ENCODE data around the gene COQ10A. TPM values are rescaled to one million over a fixed set of nuclear protein-coding genes. Genes with fewer than 3 reads are reported as not detected.

COQ10A gene
- polyA plus RNA-seq, 12 donors: 13.5 to 32.5 (median 17.4) TPM; not detected in 1

DNA sequence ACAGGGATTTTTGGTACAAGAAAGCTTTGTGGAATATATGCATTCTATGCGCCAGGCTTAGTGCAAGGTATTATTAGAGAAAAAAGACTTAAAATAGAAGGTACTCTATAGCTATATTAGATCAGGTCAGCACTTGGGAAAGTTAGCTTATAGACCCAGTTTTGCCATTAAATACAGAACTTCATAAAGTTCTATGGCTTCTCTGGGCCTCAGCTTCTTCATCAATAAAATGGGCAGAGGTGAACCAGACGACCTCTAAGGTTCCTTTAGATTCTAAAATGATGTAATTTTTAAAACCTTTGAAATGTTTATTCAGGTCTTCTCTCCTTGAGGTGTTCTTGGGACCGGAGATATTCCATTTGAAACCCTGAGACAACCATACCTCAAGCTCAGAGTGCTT lies 42.0 kb downstream of the COQ10A start:
- no peak for DNase-seq

DNA sequence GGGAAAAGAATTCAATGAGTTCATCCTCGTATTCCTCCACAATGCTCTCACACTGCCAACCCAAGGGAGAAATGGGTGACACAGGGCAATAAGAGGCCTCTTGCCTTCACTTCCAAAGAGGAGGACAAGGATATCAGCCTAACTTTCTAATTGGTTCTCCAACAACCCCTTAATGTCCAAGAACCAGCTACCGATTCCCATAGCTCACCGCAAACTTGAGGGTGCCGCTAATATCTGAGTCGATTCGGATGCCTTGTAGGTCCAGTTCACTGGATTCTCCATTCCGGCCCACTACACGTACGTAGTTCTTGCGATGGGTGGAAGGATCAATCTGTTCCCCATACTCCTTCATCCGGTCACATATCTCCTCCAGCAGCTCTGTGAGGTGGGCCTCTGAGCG lies 44.3 kb downstream of the COQ10A start:
- DNase-seq: no peak

DNA sequence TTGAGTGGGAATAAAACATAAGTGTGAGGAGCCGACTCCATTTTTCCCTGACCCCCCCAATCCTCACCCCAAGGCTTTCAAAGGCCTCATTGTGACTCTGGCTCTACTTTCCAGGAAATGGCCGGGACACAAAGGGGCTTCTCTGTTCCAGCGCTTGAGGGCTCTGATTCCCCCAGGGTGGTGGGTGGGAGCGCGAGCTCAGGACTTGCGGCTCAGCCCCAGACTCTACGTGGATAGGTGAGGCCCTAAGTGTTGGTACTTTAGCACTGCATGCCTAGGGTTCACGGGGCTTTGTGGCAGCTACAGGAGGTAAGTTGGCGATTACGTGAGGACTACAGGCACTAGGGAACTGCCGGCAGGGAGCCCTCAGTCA lies 48.5 kb downstream of the COQ10A start:
- DNase-seq: no peak

- DNase-seq: peak; percentile 96
These were observed 49.1 kb downstream of the COQ10A start, which contains the start of gene CNPY2 for GRCh38 chr12:56315622-56316473. Gene CNPY2, minus strand, starts transcription at chr12:56315988. Its CDS starts 771 bp downstream, at chr12:56315217.

DNA sequence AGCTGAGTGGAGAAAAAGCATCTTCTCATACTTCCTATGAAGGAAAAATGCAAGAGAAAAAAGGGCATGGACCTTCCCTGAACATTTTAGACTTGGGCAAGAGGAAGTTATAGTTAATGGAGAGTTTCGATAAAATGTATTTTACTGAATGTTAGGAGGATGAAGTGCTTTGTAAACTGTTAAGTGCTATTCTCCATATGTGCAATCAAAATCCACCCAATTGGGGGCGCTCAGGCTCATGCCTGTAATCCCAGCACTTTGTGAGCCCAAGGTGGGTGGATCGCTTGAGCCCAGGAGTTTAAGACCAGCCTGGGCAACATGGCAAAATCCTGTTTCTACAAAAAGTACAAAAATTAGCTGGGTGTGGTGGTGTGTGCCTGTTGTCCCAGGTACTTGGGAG lies 50.9 kb downstream of the COQ10A start:
- DNase-seq: no peak

Other genes starting within 250 kb of the COQ10A start
- gene IKZF4, start 245.9 kb upstream of the COQ10A start, polyA plus RNA-seq (ENCODE audit: insufficient read length in 12 of 12): 10 to 100 TPM in 2 of 12 donors, 1 to 10 TPM in 9, not detected in 1; 6.4 to 18.9 (median 8.8) TPM
- gene RPS26, start 225.0 kb upstream of the COQ10A start, polyA plus RNA-seq (ENCODE audit: insufficient read length in 12 of 12): 100 to 1,000 TPM in 11 of 12 donors, not detected in 1; 101 to 603 (median 433) TPM
- gene ERBB3, start 186.8 kb upstream of the COQ10A start, polyA plus RNA-seq (ENCODE audit: insufficient read length in 12 of 12): 1,000 to 10,000 TPM in 1 of 12 donors, 100 to 1,000 TPM in 11; 119 to 2,162 (median 195) TPM
- 100 to 1,000 TPM in 9 of 12 donors, 10 to 100 TPM in 2, not detected in 1; 94.9 to 156 (median 115) TPM for gene PA2G4, start 162.4 kb upstream of the COQ10A start, polyA plus RNA-seq (ENCODE audit: insufficient read length in 12 of 12)
- gene RPL41, start 150.3 kb upstream of the COQ10A start, polyA plus RNA-seq (ENCODE audit: insufficient read length in 12 of 12): over 10,000 TPM in 1 of 12 donors, 1,000 to 10,000 TPM in 11; 2,042 to 11,980 (median 5,603) TPM
- gene ZC3H10, start 148.7 kb upstream of the COQ10A start, polyA plus RNA-seq (ENCODE audit: insufficient read length in 12 of 12): 1 to 10 TPM in 11 of 12 donors, not detected in 1; 3.3 to 8.8 (median 5.0) TPM
- gene ESYT1, start 138.7 kb upstream of the COQ10A start, polyA plus RNA-seq (ENCODE audit: insufficient read length in 12 of 12): 10 to 100 TPM in 11 of 12 donors, not detected in 1; 40.1 to 83.4 (median 75.0) TPM
- gene MYL6B, start 114.4 kb upstream of the COQ10A start, polyA plus RNA-seq (ENCODE audit: insufficient read length in 12 of 12): 1,000 to 10,000 TPM in 2 of 12 donors, 100 to 1,000 TPM in 10; 364 to 1,212 (median 828) TPM
- 1,000 to 10,000 TPM in 11 of 12 donors, not detected in 1; 1,137 to 1,762 (median 1,374) TPM for gene MYL6, start 108.6 kb upstream of the COQ10A start, polyA plus RNA-seq (ENCODE audit: insufficient read length in 12 of 12)
- 100 to 1,000 TPM in 1 of 12 donors, 10 to 100 TPM in 10, not detected in 1; 56.4 to 105 (median 65.4) TPM for gene SMARCC2, start 77.5 kb upstream of the COQ10A start, polyA plus RNA-seq (ENCODE audit: insufficient read length in 12 of 12)
- gene RNF41, start 45.0 kb upstream of the COQ10A start, polyA plus RNA-seq (ENCODE audit: insufficient read length in 12 of 12): 10 to 100 TPM in 11 of 12 donors, not detected in 1; 35.3 to 47.1 (median 41.8) TPM
- 10 to 100 TPM in 11 of 12 donors, not detected in 1; 14.7 to 36.7 (median 17.3) TPM for gene NABP2, start 42.6 kb upstream of the COQ10A start, polyA plus RNA-seq (ENCODE audit: insufficient read length in 12 of 12)
- gene SLC39A5, start 36.9 kb upstream of the COQ10A start, polyA plus RNA-seq (ENCODE audit: insufficient read length in 12 of 12): 10 to 100 TPM in 1 of 12 donors, 1 to 10 TPM in 2, under 1 TPM in 7, not detected in 2; 0.13 to 85.4 (median 0.59) TPM
- gene ANKRD52, start 8.6 kb upstream of the COQ10A start, polyA plus RNA-seq (ENCODE audit: insufficient read length in 12 of 12): 10 to 100 TPM in 11 of 12 donors, not detected in 1; 12.6 to 25.2 (median 17.7) TPM
- 100 to 1,000 TPM; 136 to 255 (median 226) TPM for gene CS, start 33.4 kb downstream of the COQ10A start, polyA plus RNA-seq (ENCODE audit: insufficient read length in 12 of 12)
- gene CNPY2, start 49.0 kb downstream of the COQ10A start, polyA plus RNA-seq (ENCODE audit: insufficient read length in 12 of 12): 10 to 100 TPM in 11 of 12 donors, not detected in 1; 36.5 to 90.7 (median 57.4) TPM
- gene PAN2, start 67.1 kb downstream of the COQ10A start, polyA plus RNA-seq (ENCODE audit: insufficient read length in 12 of 12): 10 to 100 TPM in 11 of 12 donors, not detected in 1; 30.5 to 85.6 (median 47.9) TPM
- gene IL23A, start 71.9 kb downstream of the COQ10A start, polyA plus RNA-seq (ENCODE audit: insufficient read length in 12 of 12): 1 to 10 TPM in 1 of 12 donors, under 1 TPM in 7, not detected in 4; 0.26 to 2.2 (median 0.58) TPM
- gene STAT2, start 93.2 kb downstream of the COQ10A start, polyA plus RNA-seq (ENCODE audit: insufficient read length in 12 of 12): 100 to 1,000 TPM in 2 of 12 donors, 10 to 100 TPM in 9, not detected in 1; 33.4 to 116 (median 56.4) TPM
- gene APOF, start 95.9 kb downstream of the COQ10A start, polyA plus RNA-seq (ENCODE audit: insufficient read length in 12 of 12): under 1 TPM in 3 of 12 donors, not detected in 9; 0.07 to 0.12 (median 0.11) TPM
- 10 to 100 TPM in 9 of 12 donors, 1 to 10 TPM in 2, not detected in 1; 9.8 to 23.6 (median 16.1) TPM for gene TIMELESS, start 182.5 kb downstream of the COQ10A start, polyA plus RNA-seq (ENCODE audit: insufficient read length in 12 of 12)
- under 1 TPM in 4 of 12 donors, not detected in 8; 0.19 to 0.34 (median 0.23) TPM for gene MIP, start 187.7 kb downstream of the COQ10A start, polyA plus RNA-seq (ENCODE audit: insufficient read length in 12 of 12)
- gene SPRYD4, start 201.6 kb downstream of the COQ10A start, polyA plus RNA-seq (ENCODE audit: insufficient read length in 12 of 12): 1 to 10 TPM in 11 of 12 donors, not detected in 1; 1.4 to 3.4 (median 2.3) TPM
- gene GLS2, start 221.2 kb downstream of the COQ10A start, polyA plus RNA-seq (ENCODE audit: insufficient read length in 12 of 12): 1 to 10 TPM in 1 of 12 donors, under 1 TPM in 6, not detected in 5; 0.15 to 1.2 (median 0.50) TPM